Measurements from ENCODE around the gene DHRS2.
"Not testable (repeated sequence)": the region's sequence is repeated elsewhere in the genome, so short reads cannot be mapped to it uniquely, and the experiment has no call there.

Gene DHRS2

GRCh38 chr14:23605931-23606585 is 30.1 kb upstream of the DHRS2 start:
- FAIRE-seq, result no peak
- no peak for DNase-seq (ENCODE audit: insufficient read length, low spot score)
- TF ChIP-seq, protein P1, sequence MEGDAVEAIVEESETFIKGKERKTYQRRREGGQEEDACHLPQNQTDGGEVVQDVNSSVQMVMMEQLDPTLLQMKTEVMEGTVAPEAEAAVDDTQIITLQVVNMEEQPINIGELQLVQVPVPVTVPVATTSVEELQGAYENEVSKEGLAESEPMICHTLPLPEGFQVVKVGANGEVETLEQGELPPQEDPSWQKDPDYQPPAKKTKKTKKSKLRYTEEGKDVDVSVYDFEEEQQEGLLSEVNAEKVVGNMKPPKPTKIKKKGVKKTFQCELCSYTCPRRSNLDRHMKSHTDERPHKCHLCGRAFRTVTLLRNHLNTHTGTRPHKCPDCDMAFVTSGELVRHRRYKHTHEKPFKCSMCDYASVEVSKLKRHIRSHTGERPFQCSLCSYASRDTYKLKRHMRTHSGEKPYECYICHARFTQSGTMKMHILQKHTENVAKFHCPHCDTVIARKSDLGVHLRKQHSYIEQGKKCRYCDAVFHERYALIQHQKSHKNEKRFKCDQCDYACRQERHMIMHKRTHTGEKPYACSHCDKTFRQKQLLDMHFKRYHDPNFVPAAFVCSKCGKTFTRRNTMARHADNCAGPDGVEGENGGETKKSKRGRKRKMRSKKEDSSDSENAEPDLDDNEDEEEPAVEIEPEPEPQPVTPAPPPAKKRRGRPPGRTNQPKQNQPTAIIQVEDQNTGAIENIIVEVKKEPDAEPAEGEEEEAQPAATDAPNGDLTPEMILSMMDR (IDR thresholded peaks at IDR 0.05; ENCODE audit: insufficient read depth, missing control alignments), result no peak

GRCh38 chr14:23608454-23608853 is 27.7 kb upstream of the DHRS2 start:
- FAIRE-seq, result no peak
- TF ChIP-seq, protein P1 (IDR thresholded peaks at IDR 0.05; ENCODE audit: insufficient read depth, missing control alignments), result no peak
- no peak for DNase-seq (ENCODE audit: insufficient read length, low spot score)

- TF ChIP-seq, protein P1 (IDR thresholded peaks at IDR 0.05; ENCODE audit: insufficient read depth, missing control alignments), result no peak
- DNase-seq (ENCODE audit: insufficient read length, low spot score) (no peak), FAIRE-seq (no peak)
Observed at GRCh38 chr14:23609001-23609400, 27.2 kb upstream of the DHRS2 start.

DNA sequence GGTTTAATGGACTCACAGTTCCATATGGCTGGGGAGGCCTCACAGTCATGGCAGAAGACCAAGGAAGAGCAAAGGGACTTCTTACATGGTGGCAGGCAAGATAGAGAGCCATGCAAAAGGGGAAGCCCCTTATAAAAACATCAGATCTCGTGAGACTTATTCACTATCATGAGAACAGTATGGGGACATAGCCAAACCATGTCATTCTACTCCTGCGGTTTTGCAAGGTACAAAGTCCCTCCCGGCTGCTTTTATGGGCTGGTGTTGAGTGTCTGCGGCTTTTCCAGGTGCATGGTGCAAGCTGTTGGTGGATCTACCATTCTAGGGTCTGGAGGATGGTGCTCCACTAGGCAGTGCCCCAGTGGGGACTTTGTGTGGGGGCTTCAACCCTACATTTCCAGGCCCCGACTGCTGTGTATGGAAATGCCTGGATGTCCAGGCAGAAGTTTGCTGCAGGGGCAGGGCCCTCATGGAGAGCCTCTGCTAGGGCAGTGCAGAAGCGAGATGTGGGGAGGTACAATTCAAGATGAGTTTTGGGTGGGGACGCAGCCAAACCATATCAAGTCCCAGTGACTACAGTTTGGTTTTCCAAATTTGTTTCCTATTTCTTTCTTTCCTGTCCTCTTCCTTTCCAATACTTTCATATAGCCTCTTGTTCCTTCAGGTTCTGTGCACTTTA is 26.6 kb upstream of the DHRS2 start:
- not testable (repeated sequence) for DNase-seq (ENCODE audit: insufficient read length, low spot score); FAIRE-seq

- no peak for FAIRE-seq
- TF ChIP-seq, protein P1 (IDR thresholded peaks at IDR 0.05; ENCODE audit: insufficient read depth, missing control alignments), result no peak
- no peak for DNase-seq (ENCODE audit: insufficient read length, low spot score)
Observed at GRCh38 chr14:23610090-23610814, 25.9 kb upstream of the DHRS2 start.

GRCh38 chr14:23610815-23611289 is 25.3 kb upstream of the DHRS2 start:
- FAIRE-seq, result no peak
- no peak for DNase-seq (ENCODE audit: insufficient read length, low spot score)
- TF ChIP-seq, protein P1 (IDR thresholded peaks at IDR 0.05; ENCODE audit: insufficient read depth, missing control alignments), result no peak

- DNase-seq (ENCODE audit: insufficient read length, low spot score) (no peak), FAIRE-seq (no peak)
Observed at GRCh38 chr14:23612354-23612732, 23.8 kb upstream of the DHRS2 start.

More at GRCh38 chr14:23612354-23612732, 23.8 kb upstream of the DHRS2 start:
- TF ChIP-seq, protein P1 (IDR thresholded peaks at IDR 0.05; ENCODE audit: insufficient read depth, missing control alignments), result no peak

Measured in D721Med (cell line).